B cell (primary cell): ENCODE results near the gene KIAA1217. TPM values are rescaled to one million over a fixed set of nuclear protein-coding genes. Genes with fewer than 3 reads are reported as not detected.

Experiments used
- ATAC-seq: fragments of 200-7000 bp; cut with Tn5 transposase; one replicate; pipeline ENCODE4 v1.10.0; 2021; ENCODE audit warnings: low read depth, mild to moderate bottlenecking, moderate number of reproducible peaks, moderate library complexity
- CTCF ChIA-PET: fragments of 350-600 bp; sonication (Branson Sonifier 250); formaldehyde crosslinking; loops from one replicate; lab custom pipeline; 2021; ENCODE audit warnings: antibody characterized with exemption, inconsistent platforms; lab: Charles Lee
- POLR2A ChIA-PET: fragments of 350-600 bp; sonication (Branson Sonifier 250); formaldehyde crosslinking; loops from one replicate; lab custom pipeline; 2021; ENCODE audit warnings: antibody characterized with exemption; lab: Charles Lee
- DNase-seq: peaks from one replicate; pipeline ENCODE4 v3.0.0; 2013
- H2AFZ ChIP-seq: 2 replicates; pipeline ENCODE4 v1.6.1; 2012; ENCODE audit warnings: mild to moderate bottlenecking, low read depth, low read length; ENCODE audit not compliant: insufficient read depth, poor library complexity, severe bottlenecking
- H3K27ac ChIP-seq, 2 donors: 1 replicate in 1 of 2; 2 replicates in 1 of 2; pipeline ENCODE4 v1.5.1; 2012 to 2013; ENCODE audit warnings: low read length in 2 of 2, mild to moderate bottlenecking in 2 of 2, moderate library complexity in 1 of 2
- H3K27me3 ChIP-seq, 4 experiments: fragments of 200-600 bp in 1 of 4; sonication (generic) in 1 of 4; replicated peaks in 1 of 4; 1 replicate in 2 of 4; 2 replicates in 2 of 4; pipeline versions ENCODE4 v1.6.1 to v1.7.0; 2013 to 2016; ENCODE audit warnings: low read length in 3 of 4, mild to moderate bottlenecking in 2 of 4, mixed read lengths in 1 of 4, moderate library complexity in 1 of 4; ENCODE audit not compliant: insufficient read depth in 4 of 4, control insufficient read depth in 3 of 4; ENCODE audit errors: control extremely low read depth in 1 of 4
- H3K36me3 ChIP-seq, 2 experiments: replicated peaks in 1 of 2; 1 replicate in 1 of 2; 2 replicates in 1 of 2; pipeline versions ENCODE4 v1.6.1 to v1.7.1; 2013; ENCODE audit warnings: low read length in 1 of 2; ENCODE audit not compliant: insufficient read depth in 2 of 2, control insufficient read depth in 1 of 2; ENCODE audit errors: control extremely low read depth in 1 of 2, extremely low read depth in 1 of 2
- H3K4me1 ChIP-seq, 2 donors: fragments of 200-600 bp in 1 of 2; sonication (generic) in 1 of 2; 1 replicate in 1 of 2; 2 replicates in 1 of 2; pipeline versions ENCODE4 v1.5.1 to v1.6.1; 2013 to 2017; ENCODE audit warnings: low read length in 2 of 2; ENCODE audit not compliant: control insufficient read depth in 2 of 2, insufficient read depth in 2 of 2
- H3K4me2 ChIP-seq: replicated peaks from 2 replicates; pipeline ENCODE3; 2012; ENCODE audit warnings: mild to moderate bottlenecking, low read depth, low read length; ENCODE audit not compliant: poor library complexity, severe bottlenecking
- H3K4me3 ChIP-seq, 5 experiments: fragments of 200-600 bp in 1 of 5; sonication (generic) in 1 of 5; 1 replicate in 3 of 5; 2 replicates in 2 of 5; pipeline versions ENCODE4 v1.5.1 to v1.7.0; 2011 to 2016; ENCODE audit warnings: low read length in 4 of 5, mild to moderate bottlenecking in 4 of 5, low read depth in 2 of 5, control low read depth in 1 of 5, moderate library complexity in 1 of 5; ENCODE audit not compliant: insufficient read depth in 1 of 5; ENCODE audit errors: control extremely low read depth in 1 of 5, extremely low read depth in 1 of 5
- H3K79me2 ChIP-seq: fragments of 200-600 bp; sonication (generic); one replicate; pipeline ENCODE4 v1.6.0; 2016; ENCODE audit warnings: low read length; ENCODE audit not compliant: control insufficient read depth, insufficient read depth
- H3K9ac ChIP-seq: fragments of 200-600 bp; sonication (generic); 2 replicates; pipeline ENCODE4 v1.6.1; 2017; ENCODE audit warnings: mild to moderate bottlenecking, low read length, moderate library complexity
- H3K9me3 ChIP-seq, 3 donors: one replicate each; pipeline versions ENCODE4 v1.6.1 to v1.7.1; 2013; ENCODE audit warnings: low read length in 2 of 3; ENCODE audit not compliant: control insufficient read depth in 2 of 3, insufficient read depth in 1 of 3; ENCODE audit errors: control extremely low read depth in 1 of 3
- H4K20me1 ChIP-seq: 2 replicates; pipeline ENCODE4 v1.6.0; 2012; ENCODE audit warnings: mild to moderate bottlenecking, low read length; ENCODE audit not compliant: insufficient read depth, control insufficient read depth, poor library complexity, severe bottlenecking
- H3K27ac Mint-ChIP-seq: one replicate; pipeline ENCODE4 v1.8.0; 2021; ENCODE audit warnings: mixed read lengths
- H3K27me3 Mint-ChIP-seq: one replicate; pipeline ENCODE4 v1.8.0; 2021; ENCODE audit warnings: mixed read lengths
- H3K4me1 Mint-ChIP-seq: one replicate; pipeline ENCODE4 v1.8.0; 2021; ENCODE audit warnings: mixed read lengths
- H3K4me3 Mint-ChIP-seq: one replicate; pipeline ENCODE4 v1.8.0; 2021; ENCODE audit warnings: mixed read lengths
- H3K9me3 Mint-ChIP-seq: one replicate; pipeline ENCODE4 v1.8.0; 2022; ENCODE audit warnings: mixed read lengths; ENCODE audit not compliant: insufficient read depth
- CTCF ChIP-seq: fragments of 200-600 bp; IDR thresholded peaks from one replicate; pipeline ENCODE4 v1.8.0; 2022; ENCODE audit warnings: antibody characterized with exemption, mild to moderate bottlenecking
- EZH2 ChIP-seq: IDR thresholded peaks from 2 replicates; pipeline ENCODE4 v1.6.1; 2012; ENCODE audit warnings: borderline replicate concordance, low read depth, mild to moderate bottlenecking, moderate library complexity, low read length; ENCODE audit not compliant: insufficient read depth, poor library complexity, severe bottlenecking
- whole genome bisulfite sequencing: methylation state at CpG from one replicate; pipeline ENCODE4 v1.1.5; 2013; ENCODE audit warnings: missing lambda C conversion rate; ENCODE audit not compliant: insufficient coverage; 5-methylcytosine and 5-hydroxymethylcytosine counted together
- intact Hi-C: fragments of 100-400 bp; cut with micrococcal nuclease; formaldehyde crosslinking; loops from one replicate; pipeline ENCODE4 v1.10.0; 2022
- polyA plus RNA-seq: library from polyadenylated mRNA; depleted of rRNA; stranded (reverse); fragments of >200 nt; gene quantifications from 2 replicates; pipeline ENCODE4 v1.2.3, GENCODE V29; 2012
- total RNA-seq, 2 donors: library from RNA; stranded (reverse); fragments of 120-200 nt in 1 of 2; gene quantifications; 1 replicate in 1 of 2; 2 replicates in 1 of 2; pipeline versions ENCODE4 v1.2.3 to v1.2.4, GENCODE V29; 2013 to 2022

KIAA1217 gene
- total and polyA plus RNA-seq, 2 donors (not counting 1 experiment from before 2014, with no cell fraction given) = 0.67 TPM; not detected in 1

- Histone ChIP-seq H3K9ac (no peak overlapping the region), H3K4me3 (no peak overlapping the region), H3K9me3 (no peaks in the 10 kb centered on the region), H3K4me2 (no peak overlapping the region), H3K79me2 (no peaks in the 10 kb centered on the region), H4K20me1 (no peaks in the 10 kb centered on the region), H3K36me3 (no peaks in the 10 kb centered on the region), H3K27ac (no peak overlapping the region), H3K4me1 (no peaks in the 10 kb centered on the region), H3K27me3 (no peaks in the 10 kb centered on the region), H2AFZ (no peak overlapping the region)
- no CpG with 5 or more reads among the region's 3 CpGs for WGBS
- no peak for ATAC-seq
- Mint-ChIP-seq H3K27ac (no peak overlapping the region), H3K9me3 (no peaks in the 10 kb centered on the region), H3K4me1 (no peaks in the 10 kb centered on the region), H3K27me3 (no peaks in the 10 kb centered on the region), H3K4me3 (no peak overlapping the region)
- TF ChIP-seq EZH2 (no peak), CTCF (no peak)
- no peak for DNase-seq
- intact Hi-C loops = no loop called here
- ChIA-PET POLR2A (no interaction called here), CTCF (interaction anchor here (0.8 kb wide), 1 partner anchor 9 kb away, joined by 3 read pairs; no protein-coding TSS in a partner anchor)
Observed at GRCh38 chr10:24404567-24404966, 195.6 kb downstream of the KIAA1217 start.

- no peak for ATAC-seq
- no peak overlapping the region for H3K9ac ChIP-seq
- no peaks in the 10 kb centered on the region for H4K20me1 ChIP-seq
- no peaks in the 10 kb centered on the region for H3K36me3 ChIP-seq
- H3K4me2 ChIP-seq = no peak overlapping the region
- TF ChIP-seq EZH2 (no peak), CTCF (no peak)
- Mint-ChIP-seq H3K27me3 (no peaks in the 10 kb centered on the region), H3K4me3 (no peak overlapping the region), H3K27ac (no peak overlapping the region), H3K9me3 (no peaks in the 10 kb centered on the region), H3K4me1 (no peaks in the 10 kb centered on the region)
- H3K27ac ChIP-seq = no peak overlapping the region
- no peaks in the 10 kb centered on the region for H3K79me2 ChIP-seq
- no peak for DNase-seq
- no peaks in the 10 kb centered on the region for H3K27me3 ChIP-seq
- no CpG with 5 or more reads among the region's 1 CpG for WGBS
- CTCF ChIA-PET = no interaction called here
- intact Hi-C loops = no loop called here
- POLR2A ChIA-PET = no interaction called here
- no peak overlapping the region for H3K4me3 ChIP-seq
- H3K4me1 ChIP-seq = no peaks in the 10 kb centered on the region
- no peak overlapping the region for H2AFZ ChIP-seq
- H3K9me3 ChIP-seq = no peaks in the 10 kb centered on the region
Observed at GRCh38 chr10:24405635-24406034, 196.7 kb downstream of the KIAA1217 start.
